GM18511 (cell line): ENCODE results near the gene SLIT3.
"Not testable (repeated sequence)": the region's sequence is repeated elsewhere in the genome, so short reads cannot be mapped to it uniquely, and the experiment has no call there.

Experiments used
- ATAC-seq: cut with Tn5 transposase; IDR thresholded peaks from one replicate; pipeline ENCODE4 v1.9.1; 2021; ENCODE audit warnings: mild to moderate bottlenecking, moderate library complexity; ENCODE audit not compliant: unreplicated experiment

SLIT3 gene

DNA sequence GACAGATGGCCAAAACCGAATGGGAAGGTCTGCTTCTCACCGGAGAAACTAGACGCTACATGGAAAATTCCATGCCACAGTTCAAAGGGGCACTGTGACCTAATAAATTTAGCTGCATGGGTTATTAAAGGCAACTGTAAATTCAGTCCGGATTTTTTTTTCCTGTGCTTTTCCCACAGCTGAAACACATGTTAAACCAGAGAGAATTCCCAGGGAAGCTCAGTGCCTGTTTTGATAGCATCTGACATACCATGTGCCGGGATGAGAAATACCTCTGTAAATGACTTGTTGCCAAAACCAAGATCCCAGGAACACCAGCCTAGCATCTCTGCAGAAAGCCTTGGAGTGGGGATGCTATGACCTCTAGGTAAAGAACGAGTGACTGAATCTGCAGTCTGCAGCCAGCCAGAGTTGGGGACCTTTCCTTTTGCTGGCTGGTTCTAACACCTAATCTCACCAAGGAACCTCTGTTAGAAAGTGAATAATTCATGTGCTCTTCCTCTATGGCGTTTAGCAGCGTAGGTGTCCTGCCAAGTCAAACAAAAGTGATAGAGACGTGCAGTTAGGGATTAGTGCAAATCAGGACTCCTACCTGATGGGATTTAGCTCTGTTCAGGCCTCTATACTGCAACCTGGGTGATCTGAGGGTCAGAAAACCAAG, 77.9 kb downstream of the SLIT3 start:
- ATAC-seq, result no peak

GRCh38 chr5:169221519-169221918, 79.4 kb downstream of the SLIT3 start:
- no peak for ATAC-seq

DNA sequence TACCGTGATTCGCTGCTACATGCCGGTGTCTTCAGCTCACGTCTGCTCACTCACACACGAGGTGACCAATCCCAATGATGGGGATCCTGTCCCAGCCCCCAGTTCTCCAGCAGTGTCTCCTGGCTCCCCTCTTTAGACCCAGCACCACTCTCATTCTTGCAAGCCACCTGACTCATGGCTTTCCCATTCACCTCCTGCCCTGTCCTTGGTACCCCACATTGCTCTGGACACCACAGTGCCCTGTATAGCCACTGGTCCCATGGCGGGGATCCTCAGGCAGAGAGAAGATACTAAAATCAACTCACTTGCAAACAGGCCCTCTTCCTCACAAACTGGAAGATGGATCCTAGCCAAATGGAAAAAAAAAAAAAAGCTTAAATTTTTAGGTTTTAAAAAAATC, 81.0 kb downstream of the SLIT3 start:
- no peak for ATAC-seq

GRCh38 chr5:169219351-169219750, 81.6 kb downstream of the SLIT3 start:
- ATAC-seq, result no peak

- no peak for ATAC-seq
Measured at GRCh38 chr5:169218861-169219260, 82.1 kb downstream of the SLIT3 start.

DNA sequence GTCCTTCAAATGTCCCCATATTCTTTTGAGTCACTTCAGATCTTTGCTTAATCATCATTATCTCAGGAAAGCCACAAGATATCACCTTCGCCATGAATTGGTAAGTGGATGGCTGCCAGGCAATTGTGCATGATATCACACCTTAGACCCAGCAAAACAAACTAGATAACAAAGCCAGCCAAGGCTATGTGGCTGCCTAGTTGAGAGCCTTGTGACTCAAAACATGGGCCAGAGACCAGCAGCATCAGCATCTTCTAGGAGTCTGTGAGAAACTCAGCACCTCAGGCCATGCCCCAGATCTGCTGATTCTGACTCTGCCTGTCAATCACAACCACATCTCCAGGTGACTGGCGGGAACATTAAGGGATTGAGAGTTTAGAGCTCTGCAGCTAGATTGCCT, 82.8 kb downstream of the SLIT3 start:
- ATAC-seq, result no peak

GRCh38 chr5:169216866-169217265, 84.1 kb downstream of the SLIT3 start:
- ATAC-seq, result no peak

DNA sequence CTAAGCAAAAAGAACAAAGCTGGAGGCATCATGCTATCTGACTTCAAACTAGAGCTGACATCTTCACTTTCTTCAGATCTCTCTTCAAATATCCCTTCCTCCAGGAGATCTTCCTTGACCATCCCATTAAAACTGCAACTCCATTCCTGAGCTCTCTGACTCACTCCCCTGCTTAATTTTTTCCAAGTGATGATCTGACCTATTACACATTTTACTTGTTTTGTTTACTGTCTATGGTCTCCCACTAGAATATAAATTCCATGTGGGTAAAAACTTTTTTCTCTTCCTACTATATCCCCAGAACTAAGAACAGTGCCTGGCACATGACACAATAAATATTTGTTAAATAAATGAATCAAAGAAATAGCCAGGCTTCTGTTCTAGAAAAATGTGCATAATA, 87.5 kb downstream of the SLIT3 start:
- ATAC-seq, result no peak

DNA sequence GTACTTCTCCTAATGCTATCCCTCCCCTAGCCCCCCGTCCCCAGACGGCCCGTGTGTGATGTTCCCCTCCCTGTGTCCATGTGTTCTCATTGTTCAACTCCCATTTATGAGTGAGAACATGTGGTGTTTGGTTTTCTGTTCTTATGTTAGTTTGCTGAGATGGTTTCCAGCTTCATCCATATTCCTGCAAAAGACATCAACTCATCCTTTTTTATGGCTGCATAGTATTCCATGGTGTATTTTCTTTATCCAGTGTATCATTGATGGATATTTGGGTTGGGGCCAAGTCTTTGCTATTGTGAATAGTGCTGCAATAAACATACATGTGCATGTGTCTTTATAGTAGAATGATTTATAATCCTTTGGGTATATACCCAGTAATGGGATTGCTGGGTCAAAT, 89.2 kb downstream of the SLIT3 start:
- not testable (repeated sequence) for ATAC-seq

GRCh38 chr5:169204788-169205400, 96.0 kb downstream of the SLIT3 start:
- no peak for ATAC-seq

DNA sequence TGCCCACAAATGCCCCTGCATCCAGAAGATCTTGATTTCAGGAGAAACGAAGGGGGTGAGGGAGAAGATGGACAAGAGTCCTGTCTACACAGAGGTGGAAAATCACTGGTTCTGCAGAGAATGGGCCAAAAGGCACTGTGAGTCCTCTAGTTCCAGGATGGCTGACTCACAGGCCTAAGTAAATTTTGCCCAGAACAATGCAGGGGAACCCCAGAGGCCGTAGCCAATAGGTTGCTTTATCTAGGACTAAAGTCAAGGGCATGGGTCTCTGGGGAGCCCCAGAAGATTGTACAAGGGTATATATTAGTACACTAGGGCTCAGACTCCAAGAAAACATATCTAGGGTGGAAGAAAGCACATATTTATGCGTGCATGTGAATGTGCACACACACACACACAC, 98.0 kb downstream of the SLIT3 start:
- ATAC-seq, result no peak

GRCh38 chr5:169201597-169201996, 99.3 kb downstream of the SLIT3 start:
- no peak for ATAC-seq

GRCh38 chr5:169200125-169200778, 100.7 kb downstream of the SLIT3 start:
- no peak for ATAC-seq

- no peak for ATAC-seq
Measured at GRCh38 chr5:169197343-169197742, 103.6 kb downstream of the SLIT3 start.

GRCh38 chr5:169196059-169196458, 104.9 kb downstream of the SLIT3 start:
- ATAC-seq, result no peak

GRCh38 chr5:169195601-169196000, 105.3 kb downstream of the SLIT3 start:
- no peak for ATAC-seq

DNA sequence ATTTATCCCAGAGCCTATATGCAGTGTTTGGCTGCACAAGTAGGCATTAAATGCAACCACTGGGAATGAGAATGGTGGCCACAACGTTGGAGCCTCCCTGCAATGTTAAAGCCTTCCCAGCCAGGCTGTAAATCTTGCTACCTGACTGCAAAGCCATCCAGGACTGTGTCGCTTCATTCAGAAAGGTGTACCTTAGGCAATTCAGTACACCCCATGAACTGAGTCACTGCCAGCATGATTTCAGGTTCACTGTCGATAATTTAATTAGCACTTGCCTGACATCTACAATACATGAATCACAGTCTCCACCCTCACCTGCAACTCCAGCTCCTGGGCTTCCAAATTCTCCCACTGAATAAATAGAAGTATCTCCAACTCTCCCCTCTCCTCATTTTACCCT, 108.4 kb downstream of the SLIT3 start:
- ATAC-seq, result no peak

GRCh38 chr5:169190849-169191248, 110.1 kb downstream of the SLIT3 start:
- ATAC-seq, result no peak

DNA sequence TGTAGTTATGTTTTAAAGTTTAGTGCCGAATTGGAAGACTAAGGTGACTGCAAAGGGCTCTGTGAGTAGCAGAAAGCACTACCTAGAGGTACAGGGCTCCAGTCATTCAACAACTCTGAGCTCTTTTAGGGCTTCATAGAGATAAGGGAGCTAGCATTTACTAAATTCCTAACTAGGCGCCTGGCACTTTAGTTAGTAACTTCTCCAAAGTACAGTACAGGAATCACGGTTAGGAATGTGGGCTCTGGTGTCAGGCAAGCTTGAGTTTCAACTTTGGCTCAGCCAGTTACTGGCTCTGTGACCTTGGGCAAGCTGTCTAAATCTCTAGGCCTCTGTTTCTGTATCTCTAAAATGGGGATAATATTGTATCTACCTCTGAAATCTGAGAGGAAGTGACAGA, 115.3 kb downstream of the SLIT3 start:
- ATAC-seq, result no peak

DNA sequence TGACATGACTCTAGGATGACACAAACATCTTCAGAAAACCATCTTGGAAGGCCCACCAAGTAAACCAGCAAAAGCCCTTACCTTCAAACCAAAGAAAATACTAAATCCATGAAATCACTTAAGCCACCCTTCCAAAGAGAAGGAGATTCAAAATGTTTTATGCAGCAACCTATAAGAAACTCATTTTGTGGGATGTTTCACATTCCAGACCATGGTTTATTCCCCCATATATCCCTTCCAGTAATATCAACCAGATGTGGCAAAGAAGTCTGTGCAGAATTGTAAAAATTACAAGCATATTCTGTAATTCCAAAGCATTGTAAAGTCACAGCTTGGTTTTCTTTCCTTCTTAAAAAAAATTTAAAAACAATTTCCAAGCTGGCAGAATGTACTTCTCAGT, 117.4 kb downstream of the SLIT3 start:
- no peak for ATAC-seq

- ATAC-seq, result no peak
Measured at GRCh38 chr5:169182797-169183196, 118.1 kb downstream of the SLIT3 start.

DNA sequence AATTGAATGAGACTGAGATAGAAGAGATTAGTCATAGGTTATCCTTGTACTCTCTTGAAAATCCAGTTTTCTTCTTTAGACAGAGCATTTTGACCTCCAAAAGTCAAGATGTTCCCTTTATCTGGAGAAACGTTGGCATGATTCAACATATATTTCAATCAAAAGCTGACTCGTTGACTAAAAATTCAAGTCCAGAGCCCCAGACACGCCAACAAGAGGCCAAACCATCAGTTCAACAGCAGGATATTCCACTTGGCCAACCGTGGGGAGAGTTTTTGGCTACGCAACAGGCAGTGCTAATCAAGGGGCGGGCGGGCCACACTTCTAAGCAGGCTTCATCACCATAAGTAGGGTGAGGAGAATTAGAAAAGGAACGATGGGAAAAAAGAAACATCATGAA, 119.1 kb downstream of the SLIT3 start:
- no peak for ATAC-seq
